Natural killer cell (primary cell): ENCODE data around the gene ABAT. TPM values are rescaled to one million over a fixed set of nuclear protein-coding genes. Genes with fewer than 3 reads are reported as not detected.

ENCODE experiments used
- ATAC-seq, 3 donors: fragments of 150-1000 bp in 2 of 3; fragments of 200-7000 bp in 1 of 3; cut with Tn5 transposase; 1 replicate in 1 of 3; 2 replicates in 2 of 3; pipeline ENCODE4 v1.10.0; 2021; ENCODE audit warnings: mild to moderate bottlenecking in 2 of 3, moderate library complexity in 2 of 3
- DNase-seq, 2 donors: peaks; one replicate each; pipeline versions ENCODE4 v3.0.0 to v3.0.0-alpha.2; 2013 to 2021; ENCODE audit warnings: mixed read lengths in 1 of 2
- H3K27ac ChIP-seq: one replicate; pipeline ENCODE4 v1.5.1; 2013; ENCODE audit warnings: mild to moderate bottlenecking, low read length
- H3K27me3 ChIP-seq: one replicate; pipeline ENCODE4 v1.6.1; 2013; ENCODE audit warnings: low read length; ENCODE audit not compliant: control insufficient read depth, insufficient read depth
- H3K36me3 ChIP-seq: one replicate; pipeline ENCODE4 v1.6.1; 2013; ENCODE audit warnings: low read length; ENCODE audit not compliant: control insufficient read depth, insufficient read depth
- H3K4me1 ChIP-seq: one replicate; pipeline ENCODE4 v1.6.1; 2013; ENCODE audit warnings: low read length; ENCODE audit not compliant: control insufficient read depth, insufficient read depth
- H3K4me3 ChIP-seq: one replicate; pipeline ENCODE4 v1.5.1; 2013; ENCODE audit warnings: low read length
- H3K9me3 ChIP-seq: one replicate; pipeline ENCODE4 v1.6.1; 2013; ENCODE audit warnings: low read length; ENCODE audit not compliant: control insufficient read depth, insufficient read depth
- H3K27ac Mint-ChIP-seq, 2 donors: one replicate each; pipeline ENCODE4 v1.8.0; 2022; ENCODE audit warnings: mild to moderate bottlenecking in 2 of 2, mixed read lengths in 2 of 2, moderate library complexity in 1 of 2
- H3K27me3 Mint-ChIP-seq, 2 donors: one replicate each; pipeline ENCODE4 v1.8.0; 2022; ENCODE audit warnings: low read depth in 2 of 2, mixed read lengths in 2 of 2
- H3K36me3 Mint-ChIP-seq: one replicate; pipeline ENCODE4 v1.8.0; 2022; ENCODE audit warnings: mixed read lengths
- H3K4me1 Mint-ChIP-seq, 2 donors: one replicate each; pipeline ENCODE4 v1.8.0; 2022; ENCODE audit warnings: mixed read lengths in 2 of 2
- H3K4me3 Mint-ChIP-seq: one replicate; pipeline ENCODE4 v1.8.0; 2022; ENCODE audit warnings: mild to moderate bottlenecking, moderate library complexity, mixed read lengths
- H3K9me3 Mint-ChIP-seq, 2 donors: one replicate each; pipeline ENCODE4 v1.8.0; 2022; ENCODE audit warnings: mixed read lengths in 2 of 2
- CTCF ChIP-seq: fragments of 200-600 bp; IDR thresholded peaks from one replicate; pipeline ENCODE4 v1.8.0; 2022; ENCODE audit warnings: antibody characterized with exemption
- WGBS: methylation state at CpG from one replicate; pipeline ENCODE4 v1.1.7; 2013; ENCODE audit warnings: missing lambda C conversion rate; ENCODE audit not compliant: insufficient coverage; 5-methylcytosine and 5-hydroxymethylcytosine counted together
- intact Hi-C: fragments of 100-400 bp; cut with micrococcal nuclease; formaldehyde crosslinking; loops from one replicate; pipeline ENCODE4 v1.14.2; 2022
- total RNA-seq, 4 donors: library from RNA; stranded (reverse); fragments of 120-200 nt in 1 of 4; gene quantifications; one replicate each; pipeline versions ENCODE4 v1.2.3 to v1.2.4, GENCODE V29; 2013 to 2022

ABAT gene
- total RNA-seq, 3 donors from 2014 or later (not counting 1 experiment from before 2014, with no cell fraction given) = 11.0 to 13.4 (median 11.3) TPM

- Mint-ChIP-seq H3K27ac (peak overlapping the region in 1 of 2 donors; percentile 58), H3K36me3 (no peaks in the 10 kb centered on the region), H3K9me3 (peaks cover 0 to 3% of the 10 kb centered on the region in 2 donors), H3K27me3 (no peaks in the 10 kb centered on the region), H3K4me1 (peaks cover 0 to 20% of the 10 kb centered on the region in 2 donors), H3K4me3 (no peak overlapping the region)
- Histone ChIP-seq H3K4me1 (no peaks in the 10 kb centered on the region), H3K27ac (no peak overlapping the region), H3K36me3 (no peaks in the 10 kb centered on the region), H3K27me3 (no peaks in the 10 kb centered on the region), H3K9me3 (no peaks in the 10 kb centered on the region), H3K4me3 (no peak overlapping the region)
- 79% methylated on average over 7 of the region's 8 CpGs for WGBS
- intact Hi-C loops = no loop called here
- ATAC-seq (peak in 1 of 3 donors; percentile 64), DNase-seq (no peak)
- no peak for TF ChIP-seq CTCF
Observed at GRCh38 chr16:8729779-8730334, 55.4 kb downstream of the ABAT start.

- 90% methylated on average over 8 of the region's 8 CpGs for WGBS
- no peak for TF ChIP-seq CTCF
- ATAC-seq (no peak), DNase-seq (no peak)
- no peaks in the 10 kb centered on the region for H3K27me3 Mint-ChIP-seq
- peaks cover 0 to 3% of the 10 kb centered on the region in 2 donors for H3K9me3 Mint-ChIP-seq
- Histone ChIP-seq H3K4me3 (no peak overlapping the region), H3K36me3 (no peaks in the 10 kb centered on the region), H3K27me3 (no peaks in the 10 kb centered on the region), H3K9me3 (no peaks in the 10 kb centered on the region), H3K4me1 (no peaks in the 10 kb centered on the region), H3K27ac (no peak overlapping the region)
- no peak overlapping the region for H3K4me3 Mint-ChIP-seq
- intact Hi-C loops = no loop called here
- H3K4me1 Mint-ChIP-seq = peaks cover 0 to 20% of the 10 kb centered on the region in 2 donors
- no peaks in the 10 kb centered on the region for H3K36me3 Mint-ChIP-seq
- peak overlapping the region in 1 of 2 donors; percentile 58 for H3K27ac Mint-ChIP-seq
Observed at GRCh38 chr16:8730335-8730915, 56.0 kb downstream of the ABAT start.

GRCh38 chr16:8733849-8734540, 59.6 kb downstream of the ABAT start:
- H3K27ac Mint-ChIP-seq = no peak overlapping the region

More at GRCh38 chr16:8733849-8734540, 59.6 kb downstream of the ABAT start:
- Histone ChIP-seq H3K4me3 (no peak overlapping the region), H3K27me3 (no peaks in the 10 kb centered on the region), H3K27ac (no peak overlapping the region), H3K36me3 (no peaks in the 10 kb centered on the region), H3K4me1 (no peaks in the 10 kb centered on the region), H3K9me3 (no peaks in the 10 kb centered on the region)
- Mint-ChIP-seq H3K4me3 (no peak overlapping the region), H3K36me3 (no peaks in the 10 kb centered on the region), H3K27me3 (no peaks in the 10 kb centered on the region), H3K9me3 (peaks cover 0 to 3% of the 10 kb centered on the region in 2 donors), H3K4me1 (peaks cover 0 to 17% of the 10 kb centered on the region in 2 donors)
- intact Hi-C loops = no loop called here
- ATAC-seq (no peak), DNase-seq (no peak)
- no peak for TF ChIP-seq CTCF
- 87% methylated on average over 4 of the region's 5 CpGs for WGBS
